Trophoblast cell (in vitro differentiated cells and primary cell): ENCODE results near the gene CD79A.
"Not testable (repeated sequence)": the region's sequence is repeated elsewhere in the genome, so short reads cannot be mapped to it uniquely, and the experiment has no call there.

Experiments
- DNase-seq, 2 donors: peaks; one replicate each; pipeline ENCODE4 v3.0.0-alpha.2; 2016
- H2AFZ ChIP-seq: 2 replicates; pipeline ENCODE4 v1.6.1; 2013; ENCODE audit warnings: low read length, moderate library complexity, mild to moderate bottlenecking; ENCODE audit not compliant: insufficient read depth, poor library complexity
- H2AK5ac ChIP-seq: 2 replicates; pipeline ENCODE4 v1.6.1; 2013; ENCODE audit warnings: mild to moderate bottlenecking, low read length
- H2BK120ac ChIP-seq: 2 replicates; pipeline ENCODE4 v1.6.1; 2013; ENCODE audit warnings: low read length, mild to moderate bottlenecking, moderate library complexity; ENCODE audit not compliant: insufficient read depth, poor library complexity
- H2BK12ac ChIP-seq: 2 replicates; pipeline ENCODE4 v1.6.1; 2013; ENCODE audit warnings: mild to moderate bottlenecking, low read length, moderate library complexity
- H2BK5ac ChIP-seq: 2 replicates; pipeline ENCODE4 v1.6.1; 2013; ENCODE audit warnings: low read length, low read depth, moderate library complexity, mild to moderate bottlenecking; ENCODE audit not compliant: poor library complexity
- H3K14ac ChIP-seq: 2 replicates; pipeline ENCODE4 v1.6.1; 2013; ENCODE audit warnings: mild to moderate bottlenecking, low read length
- H3K18ac ChIP-seq: 2 replicates; pipeline ENCODE4 v1.6.1; 2013; ENCODE audit warnings: mild to moderate bottlenecking, low read length
- H3K23ac ChIP-seq: 2 replicates; pipeline ENCODE4 v1.6.1; 2013; ENCODE audit warnings: low read length
- H3K27ac ChIP-seq: 2 replicates; pipeline ENCODE4 v1.5.1; 2013; ENCODE audit warnings: low read depth, mild to moderate bottlenecking, inconsistent platforms, low read length, moderate library complexity
- H3K27me3 ChIP-seq: 2 replicates; pipeline ENCODE4 v1.6.1; 2013; ENCODE audit warnings: inconsistent platforms, mild to moderate bottlenecking, low read length, moderate library complexity; ENCODE audit not compliant: insufficient read depth
- H3K36me3 ChIP-seq, 2 experiments: 1 replicate in 1 of 2; 2 replicates in 1 of 2; pipeline ENCODE4 v1.6.1; 2013; ENCODE audit warnings: low read length in 2 of 2, mild to moderate bottlenecking in 2 of 2, moderate library complexity in 1 of 2; ENCODE audit not compliant: insufficient read depth in 2 of 2, control insufficient read depth in 1 of 2
- H3K4ac ChIP-seq: 2 replicates; pipeline ENCODE4 v1.6.1; 2013; ENCODE audit warnings: low read depth, mild to moderate bottlenecking, low read length, moderate library complexity
- H3K4me1 ChIP-seq, 2 experiments: 1 replicate in 1 of 2; 2 replicates in 1 of 2; pipeline ENCODE4 v1.6.1; 2013; ENCODE audit warnings: low read length in 2 of 2, mild to moderate bottlenecking in 2 of 2, moderate library complexity in 1 of 2; ENCODE audit not compliant: insufficient read depth in 2 of 2, control insufficient read depth in 1 of 2
- H3K4me2 ChIP-seq: 2 replicates; pipeline ENCODE4 v1.6.1; 2013; ENCODE audit warnings: inconsistent platforms, mild to moderate bottlenecking, low read length, moderate library complexity
- H3K4me3 ChIP-seq: 2 replicates; pipeline ENCODE4 v1.5.1; 2013; ENCODE audit warnings: mild to moderate bottlenecking, low read depth, low read length, inconsistent platforms
- H3K79me1 ChIP-seq: one replicate; pipeline ENCODE4 v1.6.1; 2013; ENCODE audit warnings: low read length
- H3K79me2 ChIP-seq: 2 replicates; pipeline ENCODE4 v1.6.1; 2013; ENCODE audit warnings: low read length, mild to moderate bottlenecking; ENCODE audit not compliant: control insufficient read depth, insufficient read depth, poor library complexity
- H3K9ac ChIP-seq: 2 replicates; pipeline ENCODE4 v1.6.1; 2013; ENCODE audit warnings: mild to moderate bottlenecking, low read length
- H3K9me3 ChIP-seq: 2 replicates; pipeline ENCODE4 v1.6.1; 2013; ENCODE audit warnings: low read depth, mild to moderate bottlenecking, control low read depth, inconsistent platforms, low read length; ENCODE audit not compliant: insufficient read depth
- H4K12ac ChIP-seq: 2 replicates; pipeline ENCODE4 v1.6.1; 2013; ENCODE audit warnings: low read depth, mild to moderate bottlenecking, low read length, moderate library complexity
- H4K8ac ChIP-seq: 2 replicates; pipeline ENCODE4 v1.6.1; 2013; ENCODE audit warnings: low read depth, mild to moderate bottlenecking, low read length, moderate library complexity
- H4K91ac ChIP-seq: one replicate; pipeline ENCODE4 v1.6.1; 2013; ENCODE audit warnings: low read depth, mild to moderate bottlenecking, low read length, moderate library complexity
- WGBS: extraction: QIAGEN DNeasy Blood & Tissue Kit; methylation state at CpG from one replicate; pipeline ENCODE4 v1.1.7; 2013; ENCODE audit warnings: missing lambda C conversion rate; ENCODE audit not compliant: insufficient read length, insufficient coverage; ENCODE audit errors: extremely low coverage; 5-methylcytosine and 5-hydroxymethylcytosine counted together

The CD79A gene

GRCh38 chr19:41912899-41913537 is 35.9 kb downstream of the CD79A start:
- no peak overlapping the region for H2BK12ac ChIP-seq
- no peak overlapping the region for H2BK5ac ChIP-seq
- H3K9me3 ChIP-seq: peaks cover 18% of the 10 kb centered on the region
- H3K79me2 ChIP-seq: no peaks in the 10 kb centered on the region
- no peak overlapping the region for H3K4me2 ChIP-seq
- peaks cover 54% of the 10 kb centered on the region for H3K27me3 ChIP-seq
- H4K12ac ChIP-seq: no peak overlapping the region
- no peaks in the 10 kb centered on the region for H3K79me1 ChIP-seq
- no CpG with 5 or more reads among the region's 51 CpGs for WGBS
- H3K23ac ChIP-seq: no peak overlapping the region
- peaks cover 0 to under 1% of the 10 kb centered on the region in 2 experiments for H3K36me3 ChIP-seq
- no peak overlapping the region for H3K27ac ChIP-seq
- no peak overlapping the region for H4K8ac ChIP-seq
- no peaks in the 10 kb centered on the region for H3K4me1 ChIP-seq
- H3K4ac ChIP-seq: no peak overlapping the region
- H3K18ac ChIP-seq: no peak overlapping the region
- H2BK120ac ChIP-seq: no peak overlapping the region
- H2AK5ac ChIP-seq: no peak overlapping the region
- H3K4me3 ChIP-seq: no peak overlapping the region
- no peak overlapping the region for H2AFZ ChIP-seq
- DNase-seq: no peak
- no peak overlapping the region for H3K14ac ChIP-seq
- H4K91ac ChIP-seq: no peak overlapping the region
- no peak overlapping the region for H3K9ac ChIP-seq

GRCh38 chr19:41913538-41914423 is 36.7 kb downstream of the CD79A start:
- no peak overlapping the region for H4K91ac ChIP-seq
- no peaks in the 10 kb centered on the region for H3K36me3 ChIP-seq
- H3K9me3 ChIP-seq: peaks cover 25% of the 10 kb centered on the region
- H2AK5ac ChIP-seq: no peak overlapping the region
- H3K27ac ChIP-seq: no peak overlapping the region
- no peak overlapping the region for H3K14ac ChIP-seq
- no peaks in the 10 kb centered on the region for H3K79me2 ChIP-seq
- no peak overlapping the region for H4K12ac ChIP-seq
- no peak for DNase-seq
- no peak overlapping the region for H3K4me2 ChIP-seq
- no peak overlapping the region for H2BK120ac ChIP-seq
- peaks cover 57% of the 10 kb centered on the region for H3K27me3 ChIP-seq
- no CpG with 5 or more reads among the region's 21 CpGs for WGBS
- no peak overlapping the region for H3K23ac ChIP-seq
- no peak overlapping the region for H3K4ac ChIP-seq
- no peak overlapping the region for H2BK5ac ChIP-seq
- H2AFZ ChIP-seq: no peak overlapping the region
- H3K18ac ChIP-seq: no peak overlapping the region
- no peaks in the 10 kb centered on the region for H3K4me1 ChIP-seq
- H3K9ac ChIP-seq: no peak overlapping the region
- H4K8ac ChIP-seq: no peak overlapping the region
- no peak overlapping the region for H3K4me3 ChIP-seq
- no peak overlapping the region for H2BK12ac ChIP-seq
- H3K79me1 ChIP-seq: no peaks in the 10 kb centered on the region

GRCh38 chr19:41914424-41914834 is 37.4 kb downstream of the CD79A start:
- H3K4ac ChIP-seq, DNase-seq, H2BK5ac ChIP-seq, H3K18ac ChIP-seq, H2BK120ac ChIP-seq, H4K8ac ChIP-seq, H3K4me2 ChIP-seq, H3K9ac ChIP-seq, H3K27ac ChIP-seq, H3K4me1 ChIP-seq, H4K12ac ChIP-seq, H3K79me1 ChIP-seq, H3K23ac ChIP-seq, H2BK12ac ChIP-seq, H3K36me3 ChIP-seq, H3K4me3 ChIP-seq, H3K14ac ChIP-seq, H3K79me2 ChIP-seq, H2AFZ ChIP-seq, H2AK5ac ChIP-seq, H4K91ac ChIP-seq: not testable (repeated sequence)
- Histone ChIP-seq H3K27me3 (peaks cover 58% of the 10 kb centered on the region), H3K9me3 (peaks cover 28% of the 10 kb centered on the region)
- no CpG with 5 or more reads among the region's 5 CpGs for WGBS

DNA sequence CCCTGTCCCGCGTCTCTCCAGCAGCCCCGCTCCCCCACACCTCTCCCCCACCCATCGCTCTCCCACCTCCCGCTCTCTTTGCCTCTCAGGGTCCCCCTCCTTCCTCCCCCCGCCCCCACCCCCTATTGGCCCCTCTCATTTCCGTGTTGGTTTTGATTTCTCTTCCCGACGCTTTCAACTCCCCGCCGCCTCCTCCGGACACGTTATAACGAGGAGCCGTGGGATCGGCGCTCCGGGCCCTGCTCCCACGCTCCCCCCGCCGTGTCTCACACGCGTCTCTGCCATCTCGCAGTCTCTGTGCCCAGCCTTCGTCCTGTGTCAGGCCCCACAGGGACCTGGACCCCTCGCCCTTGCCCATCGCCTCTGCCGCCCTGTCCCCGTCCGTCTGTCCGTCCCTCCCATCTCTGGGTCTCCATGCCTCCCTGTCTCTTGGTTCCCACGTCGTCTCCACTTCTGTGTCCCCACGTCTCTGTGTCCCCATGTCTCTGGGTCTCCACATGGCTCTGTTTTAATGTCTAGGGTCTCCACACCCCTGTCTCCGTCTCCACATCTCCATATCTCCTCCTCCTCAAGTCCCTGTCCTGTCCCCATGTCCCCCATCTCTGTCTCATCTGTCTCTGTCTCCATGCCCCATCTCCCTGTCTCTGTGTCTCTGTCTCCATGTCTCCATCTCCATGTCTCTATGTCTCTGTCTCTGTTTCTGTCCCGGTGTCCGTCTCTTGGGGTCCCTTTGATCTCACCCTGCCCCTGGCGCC is 38.1 kb downstream of the CD79A start:
- H3K27ac ChIP-seq: no peak overlapping the region
- no peak overlapping the region for H3K9ac ChIP-seq
- DNase-seq: no peak
- no peaks in the 10 kb centered on the region for H3K79me2 ChIP-seq
- no peak overlapping the region for H3K18ac ChIP-seq
- H4K91ac ChIP-seq: no peak overlapping the region
- H3K36me3 ChIP-seq: no peaks in the 10 kb centered on the region
- H4K8ac ChIP-seq: no peak overlapping the region
- no peaks in the 10 kb centered on the region for H3K79me1 ChIP-seq
- H3K27me3 ChIP-seq: peaks cover 62% of the 10 kb centered on the region
- no peak overlapping the region for H3K14ac ChIP-seq
- H2BK120ac ChIP-seq: no peak overlapping the region
- WGBS: no CpG with 5 or more reads among the region's 38 CpGs
- no peak overlapping the region for H3K4me2 ChIP-seq
- no peak overlapping the region for H2AFZ ChIP-seq
- no peak overlapping the region for H2BK12ac ChIP-seq
- no peak overlapping the region for H2BK5ac ChIP-seq
- H4K12ac ChIP-seq: no peak overlapping the region
- no peak overlapping the region for H3K4ac ChIP-seq
- peaks cover 35% of the 10 kb centered on the region for H3K9me3 ChIP-seq
- H3K4me3 ChIP-seq: no peak overlapping the region
- H2AK5ac ChIP-seq: no peak overlapping the region
- H3K23ac ChIP-seq: no peak overlapping the region
- no peaks in the 10 kb centered on the region for H3K4me1 ChIP-seq
